ENCODE results near the gene GIGYF1.

GIGYF1 gene

GRCh38 chr7:100683659-100684533 lies 10.2 kb downstream of the GIGYF1 start:
- DNase-seq, result no peak

GRCh38 chr7:100682991-100683658 lies 10.9 kb downstream of the GIGYF1 start:
- no peak for DNase-seq

GRCh38 chr7:100682228-100682741 lies 11.8 kb downstream of the GIGYF1 start:
- DNase-seq, result no peak

GRCh38 chr7:100681491-100682227 lies 12.4 kb downstream of the GIGYF1 start:
- no peak for DNase-seq

GRCh38 chr7:100680576-100681271 lies 13.3 kb downstream of the GIGYF1 start:
- no peak for DNase-seq

DNA sequence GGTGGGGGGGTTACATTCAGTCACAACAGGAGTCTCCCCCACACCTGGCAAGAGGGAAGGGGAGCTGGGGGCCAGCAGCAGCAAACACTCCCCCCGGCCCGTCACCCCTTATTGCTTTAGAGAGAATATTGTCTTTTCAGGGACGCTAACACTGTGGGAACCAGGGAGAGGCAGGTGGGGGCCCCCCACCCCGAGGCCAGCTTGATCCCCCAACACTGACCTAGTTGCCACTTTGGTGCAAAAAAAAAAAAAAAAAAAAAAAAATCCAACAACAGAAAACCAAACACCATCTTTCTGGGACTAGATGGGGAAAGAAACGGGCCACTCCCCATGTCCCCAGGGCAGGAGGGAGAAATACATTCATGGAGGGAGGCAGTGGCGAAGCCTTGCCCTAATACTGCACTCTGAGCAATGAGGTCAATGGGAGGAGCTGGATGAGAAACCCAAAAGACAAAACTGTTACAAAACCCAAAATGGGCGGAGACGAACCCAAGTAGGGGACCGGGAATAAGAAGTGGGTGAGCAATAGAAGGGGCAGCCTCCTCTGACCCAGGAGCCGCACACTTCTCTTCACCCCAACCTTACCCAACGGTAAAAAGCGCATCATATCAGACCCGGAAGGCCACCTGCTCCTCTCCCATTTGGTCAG lies 14.0 kb downstream of the GIGYF1 start:
- DNase-seq, result no peak

GRCh38 chr7:100679129-100679926 lies 14.7 kb downstream of the GIGYF1 start:
- DNase-seq, result no peak

DNA sequence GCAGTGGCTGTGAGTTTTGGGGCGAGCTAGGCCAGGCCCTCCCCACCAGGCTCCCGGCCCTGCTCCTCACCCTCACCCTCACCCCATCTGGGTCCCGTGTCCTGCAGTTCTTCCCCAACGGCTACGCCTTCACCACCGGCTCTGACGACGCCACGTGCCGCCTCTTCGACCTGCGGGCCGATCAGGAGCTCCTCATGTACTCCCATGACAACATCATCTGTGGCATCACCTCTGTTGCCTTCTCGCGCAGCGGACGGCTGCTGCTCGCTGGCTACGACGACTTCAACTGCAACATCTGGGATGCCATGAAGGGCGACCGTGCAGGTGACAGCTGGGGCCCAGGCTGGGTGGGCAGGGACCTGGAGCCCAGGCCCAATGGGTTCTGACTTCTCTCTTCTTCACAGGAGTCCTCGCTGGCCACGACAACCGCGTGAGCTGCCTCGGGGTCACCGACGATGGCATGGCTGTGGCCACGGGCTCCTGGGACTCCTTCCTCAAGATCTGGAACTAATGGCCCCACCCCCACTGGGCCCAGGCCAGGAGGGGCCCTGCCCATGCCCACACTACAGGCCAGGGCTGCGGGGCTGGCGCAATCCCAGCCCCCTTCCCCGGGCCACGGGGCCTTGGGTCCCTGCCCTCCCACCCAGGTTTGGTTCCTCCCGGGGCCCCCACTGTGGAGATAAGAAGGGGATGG lies 15.6 kb downstream of the GIGYF1 start:
- DNase-seq, result no peak

GRCh38 chr7:100677308-100678267 lies 16.5 kb downstream of the GIGYF1 start:
- DNase-seq, result no peak

- no peak for DNase-seq
These were observed 17.3 kb downstream of the GIGYF1 start for GRCh38 chr7:100676501-100677306.

GRCh38 chr7:100675581-100676350 lies 18.3 kb downstream of the GIGYF1 start:
- no peak for DNase-seq

DNA sequence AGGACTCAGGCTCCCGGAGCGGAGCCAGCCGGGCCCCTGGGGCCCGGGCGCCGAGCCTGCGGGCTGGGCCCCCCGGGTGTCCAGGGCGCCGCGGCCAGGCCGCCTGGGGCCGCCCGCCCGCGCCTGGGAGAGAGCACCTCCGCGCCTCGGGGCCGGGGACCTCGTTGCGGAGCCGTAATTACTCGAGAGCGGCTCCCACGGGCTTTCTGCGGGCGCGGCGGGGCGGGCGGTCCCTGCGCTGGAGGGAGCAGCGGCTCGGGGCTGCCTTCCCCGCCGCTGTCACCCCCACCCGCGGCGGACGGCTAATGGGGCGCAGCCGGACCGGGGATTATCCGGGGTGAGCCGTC lies 19.0 kb downstream of the GIGYF1 start:
- no peak for DNase-seq

- DNase-seq, result no peak
These were observed 19.5 kb downstream of the GIGYF1 start for GRCh38 chr7:100674411-100675104.

- DNase-seq, result no peak
These were observed 20.1 kb downstream of the GIGYF1 start for GRCh38 chr7:100673942-100674410.

DNA sequence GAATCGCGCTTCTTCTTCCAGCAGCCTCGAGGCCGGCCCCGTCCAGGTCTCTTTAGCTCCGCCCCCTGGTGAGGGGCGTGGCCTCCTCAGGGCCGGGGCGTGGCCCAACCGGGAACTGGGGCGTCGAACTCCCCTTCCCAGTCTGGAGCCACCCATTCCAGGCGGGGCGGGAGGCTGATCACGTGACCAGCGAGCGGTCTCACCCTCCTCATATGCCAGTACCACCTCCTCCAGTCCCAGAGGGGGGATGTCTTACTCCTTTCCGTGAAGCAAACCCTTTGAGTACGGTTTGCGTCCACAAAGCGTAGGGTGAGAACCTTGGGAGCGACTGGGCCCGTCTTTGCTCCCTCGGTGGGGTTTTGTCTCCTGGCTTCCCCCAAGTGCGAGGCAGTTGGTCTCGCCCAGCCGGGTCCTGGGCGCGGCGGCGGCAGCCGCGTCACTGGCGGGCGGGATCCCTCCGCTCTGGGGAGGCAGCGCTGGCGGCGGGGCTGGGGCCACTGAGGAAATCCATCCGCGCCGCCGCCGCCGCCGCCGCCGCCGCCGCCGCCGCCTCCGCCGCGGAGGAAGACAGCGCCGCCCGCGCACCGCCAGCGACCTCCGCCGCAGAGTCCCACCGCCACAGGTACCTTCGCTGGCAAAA lies 20.6 kb downstream of the GIGYF1 start, which contains the start of gene GNB2:
GNB2 (plus strand) TSS at position 439 of the 640 bp plus-strand sequence. CDS start 2,526 bp downstream, outside the sequence.
- DNase-seq, result peak; percentile 93

All from NCI-H2081 treated with DMSO at 0.1 percent for 48 hours (cell line).